GM21526 (cell line): ENCODE results near the gene DOHH.
"Not testable (repeated sequence)": the region's sequence is repeated elsewhere in the genome, so short reads cannot be mapped to it uniquely, and the experiment has no call there.

Source experiments
- ATAC-seq: cut with Tn5 transposase; IDR thresholded peaks from one replicate; pipeline ENCODE4 v1.9.1; 2021; ENCODE audit warnings: moderate library complexity; ENCODE audit not compliant: unreplicated experiment, low FRiP score

DOHH gene

GRCh38 chr19:3520166-3521103, 20.0 kb upstream of the DOHH start:
- ATAC-seq, result no peak

GRCh38 chr19:3519126-3519525, 18.7 kb upstream of the DOHH start:
- no peak for ATAC-seq

- no peak for ATAC-seq
These were observed 18.2 kb upstream of the DOHH start for GRCh38 chr19:3518659-3519058.

DNA sequence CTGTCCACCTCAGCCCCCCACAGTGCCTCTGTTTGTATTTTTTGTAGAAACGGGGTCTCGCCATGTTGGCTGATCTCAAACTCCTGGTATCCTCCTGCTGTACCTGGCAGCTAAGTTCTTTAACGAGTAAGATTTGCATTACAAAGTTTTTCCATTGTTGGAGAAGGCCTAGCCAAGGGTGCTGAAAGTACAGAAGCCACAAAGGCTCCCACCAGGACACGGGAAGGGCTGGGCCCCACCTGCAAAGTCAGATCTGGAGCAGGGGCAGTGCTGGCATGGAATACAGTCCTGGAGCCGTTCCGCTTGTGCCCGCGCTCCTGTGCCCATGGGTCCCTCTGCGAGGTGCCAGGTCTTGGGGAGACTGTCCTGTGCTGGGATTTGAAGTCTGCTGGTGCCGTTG, 17.8 kb upstream of the DOHH start:
- no peak for ATAC-seq

GRCh38 chr19:3517638-3518037, 17.2 kb upstream of the DOHH start:
- ATAC-seq, result no peak

DNA sequence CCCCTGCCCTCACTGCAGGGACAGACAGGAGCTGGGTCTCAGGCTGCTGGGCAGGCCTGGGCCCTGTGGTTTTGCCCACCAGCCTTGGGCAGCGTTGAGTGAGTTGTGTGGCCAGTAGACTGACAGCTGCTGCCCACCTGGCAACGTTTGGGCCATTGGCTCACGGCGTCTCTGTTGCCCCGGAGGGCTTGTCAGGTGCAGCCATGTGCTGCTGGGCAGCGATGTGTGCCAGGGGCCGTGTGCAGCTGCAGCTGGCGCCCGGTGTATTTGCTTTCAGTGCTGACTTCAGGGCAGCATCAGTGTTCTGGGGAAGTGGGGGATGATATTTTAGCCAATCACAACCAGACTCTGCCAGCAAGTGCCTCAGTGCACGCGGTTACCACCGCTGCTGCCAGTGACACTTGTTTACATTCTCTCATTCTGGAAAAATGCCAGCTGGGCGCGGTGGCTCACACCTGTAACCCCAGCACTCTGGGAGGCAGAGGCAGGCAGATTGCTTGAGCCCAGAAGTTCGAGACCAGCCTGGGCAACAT, 16.3 kb upstream of the DOHH start:
- no peak for ATAC-seq

- no peak for ATAC-seq
These were observed 15.5 kb upstream of the DOHH start for GRCh38 chr19:3515891-3516422.

DNA sequence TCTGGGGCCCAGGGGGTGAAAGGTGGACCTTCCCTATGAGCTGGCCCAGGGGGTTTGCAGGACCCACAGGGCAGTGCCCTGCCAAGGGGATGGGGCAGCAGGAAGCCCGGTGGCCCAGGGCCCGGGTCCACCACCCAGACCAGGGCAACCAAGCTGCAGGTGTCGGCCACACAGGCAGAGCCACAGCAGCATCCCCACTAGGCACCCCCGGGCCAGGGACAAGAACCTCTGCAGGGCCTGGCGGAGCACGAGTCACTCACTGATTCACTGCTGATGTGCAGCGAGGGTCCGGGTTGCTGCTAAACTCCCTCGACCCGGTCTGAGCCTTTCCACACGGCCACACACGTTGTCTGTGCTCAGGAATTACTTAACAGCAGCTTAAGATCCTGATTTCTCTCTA, 14.5 kb upstream of the DOHH start:
- no peak for ATAC-seq

GRCh38 chr19:3513229-3514140, 13.0 kb upstream of the DOHH start:
- no peak for ATAC-seq

GRCh38 chr19:3512562-3513228, 12.2 kb upstream of the DOHH start:
- no peak for ATAC-seq

- no peak for ATAC-seq
These were observed 11.2 kb upstream of the DOHH start for GRCh38 chr19:3511506-3512251.

GRCh38 chr19:3510727-3511126, 10.3 kb upstream of the DOHH start:
- ATAC-seq, result no peak

DNA sequence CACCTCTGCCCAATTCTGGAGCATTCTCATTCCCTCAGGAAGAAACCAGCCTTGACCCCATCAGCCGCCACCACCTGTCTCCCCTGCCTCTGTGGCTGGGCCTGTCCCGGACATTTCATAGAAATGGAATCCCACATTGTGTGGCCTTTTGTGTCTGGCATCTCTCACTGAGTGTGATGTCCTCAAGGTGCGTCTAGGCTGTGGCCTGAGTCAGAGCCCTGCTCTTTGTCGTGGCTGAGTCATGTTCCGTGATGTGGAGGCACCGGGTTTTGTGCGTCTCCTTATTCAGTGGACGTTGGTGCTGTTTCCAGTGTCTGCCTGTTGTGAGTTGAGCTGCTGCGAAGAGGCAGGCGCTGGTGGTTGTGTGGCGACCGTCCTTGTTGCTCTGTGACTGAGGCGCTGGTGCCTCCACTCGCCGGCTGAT, 9.1 kb upstream of the DOHH start:
- ATAC-seq, result no peak

GRCh38 chr19:3508771-3509535, 8.5 kb upstream of the DOHH start:
- no peak for ATAC-seq

DNA sequence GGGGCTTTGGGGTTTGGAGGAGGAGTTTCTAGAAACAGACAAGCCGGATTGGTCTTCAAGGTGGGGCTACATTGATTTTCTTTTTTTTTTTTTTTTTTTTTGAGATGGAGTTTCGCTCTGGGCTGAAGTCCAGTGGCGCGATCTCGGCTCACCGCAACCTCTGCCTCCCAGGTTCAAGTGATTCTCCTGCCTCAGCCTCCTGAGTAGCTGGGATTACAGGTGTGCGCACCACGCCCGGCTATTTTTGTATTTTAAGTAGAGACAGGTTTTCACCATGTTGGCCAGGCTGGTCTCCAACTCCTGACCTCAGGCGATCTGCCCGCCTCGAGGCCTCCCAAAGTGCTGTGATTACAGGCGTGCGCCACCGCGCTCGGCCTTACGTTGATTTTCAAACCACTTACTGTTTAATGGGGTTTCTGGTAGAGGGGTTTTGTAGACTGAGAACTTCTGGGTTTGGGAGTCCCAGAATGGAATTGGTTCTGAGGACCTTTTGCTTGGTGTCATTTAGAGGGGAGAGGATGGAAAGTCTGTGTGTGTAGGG, 7.7 kb upstream of the DOHH start:
- not testable (repeated sequence) for ATAC-seq

DNA sequence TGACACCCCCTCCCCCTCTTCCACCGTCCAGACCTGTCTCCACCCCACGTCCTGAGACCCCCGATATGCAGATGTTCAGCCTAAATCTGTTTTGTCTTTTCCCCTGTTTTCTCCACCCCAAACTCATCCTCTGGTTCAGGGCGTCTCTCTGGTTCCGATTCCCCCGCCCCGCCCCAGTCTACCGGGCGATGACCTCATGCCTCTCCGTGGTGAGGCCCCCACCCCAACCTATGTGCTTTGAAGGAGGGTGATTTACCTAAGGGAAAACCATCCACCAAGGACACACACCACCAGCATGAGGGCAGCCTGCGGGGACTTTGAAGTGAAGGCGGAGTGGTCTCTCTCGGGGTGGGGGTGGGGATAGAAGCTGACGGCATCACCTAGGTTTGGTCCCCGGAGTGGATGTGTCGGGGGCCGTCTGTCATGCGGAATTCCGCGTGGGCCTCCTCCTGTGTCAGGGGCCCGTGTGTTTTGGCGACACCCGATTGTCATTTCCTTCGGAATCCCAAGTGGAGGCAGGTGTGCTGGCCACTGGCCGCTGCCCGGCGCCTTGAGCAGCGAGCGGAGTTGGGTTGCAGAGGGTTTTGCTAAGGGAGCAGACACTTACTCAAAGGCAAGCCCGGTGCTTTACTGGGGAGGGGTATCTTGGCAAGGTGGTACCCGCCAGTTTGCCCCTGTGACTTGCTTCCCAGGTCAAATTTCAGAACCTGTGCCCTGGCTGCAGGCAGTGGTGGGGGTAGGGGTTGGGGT, 7.1 kb upstream of the DOHH start:
- no peak for ATAC-seq

GRCh38 chr19:3506384-3507340, 6.2 kb upstream of the DOHH start:
- ATAC-seq, result peak; percentile 18
